Ishikawa (cell line): ENCODE data around the gene FOXO6.

ENCODE experiments used
- CEBPB ChIP-seq: IDR thresholded peaks from 2 replicates; pipeline ENCODE4 v1.6.1; 2012
- CREB1 ChIP-seq: IDR thresholded peaks from 2 replicates; pipeline ENCODE4 v1.6.1; 2012; ENCODE audit warnings: low read depth
- EGR1 ChIP-seq: IDR thresholded peaks from 2 replicates; pipeline ENCODE4 v1.6.1; 2012
- EP300 ChIP-seq: IDR thresholded peaks from 2 replicates; pipeline ENCODE4 v1.6.1; 2012; ENCODE audit warnings: borderline replicate concordance
- FOXM1 ChIP-seq: IDR thresholded peaks from 2 replicates; pipeline ENCODE4 v1.6.1; 2012; ENCODE audit warnings: low read depth, borderline replicate concordance
- NFIC ChIP-seq: IDR thresholded peaks from 2 replicates; pipeline ENCODE4 v1.6.1; 2012
- RAD21 ChIP-seq: IDR thresholded peaks from 2 replicates; pipeline ENCODE4 v1.6.1; 2012; ENCODE audit warnings: low read depth
- TAF1 ChIP-seq: IDR thresholded peaks from 2 replicates; pipeline ENCODE4 v1.6.1; 2012; ENCODE audit warnings: low read depth, mild to moderate bottlenecking
- TCF12 ChIP-seq: IDR thresholded peaks from 2 replicates; pipeline ENCODE4 v1.6.1; 2012; ENCODE audit warnings: low read depth
- TEAD4 ChIP-seq: IDR thresholded peaks from 2 replicates; pipeline ENCODE4 v1.6.1; 2012
- USF1 ChIP-seq: IDR thresholded peaks from 2 replicates; pipeline ENCODE4 v1.6.1; 2012
- YY1 ChIP-seq: IDR thresholded peaks from 2 replicates; pipeline ENCODE4 v1.6.1; 2012; ENCODE audit warnings: low read depth
- ZBTB7A ChIP-seq: IDR thresholded peaks from 2 replicates; pipeline ENCODE4 v1.6.1; 2012; ENCODE audit warnings: low read depth
- TF ChIP-seq, protein P1 (sequence below): IDR thresholded peaks from 2 replicates; pipeline ENCODE4 v1.6.1; 2012
- TF ChIP-seq, protein P2 (sequence below): IDR thresholded peaks from 2 replicates; pipeline ENCODE4 v1.6.1; 2012; ENCODE audit warnings: low read depth, mild to moderate bottlenecking

FOXO6 gene

DNA sequence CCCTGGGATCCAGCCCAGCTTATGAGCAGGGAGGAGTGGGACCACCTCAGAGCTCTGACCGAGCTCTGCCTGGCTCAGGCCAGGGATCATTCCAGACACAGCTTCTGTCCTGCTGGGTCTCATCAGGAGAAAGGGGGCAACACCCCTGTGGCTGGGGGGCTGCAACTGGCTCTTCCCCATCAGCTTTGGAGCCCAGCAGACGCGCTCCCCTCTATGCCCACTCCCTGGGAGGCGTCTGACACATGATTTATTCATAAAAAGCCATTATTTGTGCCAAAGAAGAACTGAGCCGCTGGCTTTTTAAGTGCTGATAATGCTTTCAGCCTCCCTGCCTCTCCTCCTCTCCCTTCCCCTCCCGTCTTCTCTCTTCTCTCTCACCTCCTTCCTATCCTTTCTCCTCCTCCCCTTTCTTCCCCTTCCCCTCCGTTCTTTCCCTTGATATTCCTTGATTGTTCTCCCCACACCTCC lies 25.0 kb downstream of the FOXO6 start:
- TF ChIP-seq, protein P1, sequence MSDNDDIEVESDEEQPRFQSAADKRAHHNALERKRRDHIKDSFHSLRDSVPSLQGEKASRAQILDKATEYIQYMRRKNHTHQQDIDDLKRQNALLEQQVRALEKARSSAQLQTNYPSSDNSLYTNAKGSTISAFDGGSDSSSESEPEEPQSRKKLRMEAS: no peak
- no peak for TF ChIP-seq USF1
- no peak for TF ChIP-seq RAD21
- TF ChIP-seq CREB1: no peak
- TF ChIP-seq YY1: no peak
- no peak for TF ChIP-seq CEBPB
- TF ChIP-seq EGR1: no peak
- TF ChIP-seq TAF1: no peak
- no peak for TF ChIP-seq TCF12

DNA sequence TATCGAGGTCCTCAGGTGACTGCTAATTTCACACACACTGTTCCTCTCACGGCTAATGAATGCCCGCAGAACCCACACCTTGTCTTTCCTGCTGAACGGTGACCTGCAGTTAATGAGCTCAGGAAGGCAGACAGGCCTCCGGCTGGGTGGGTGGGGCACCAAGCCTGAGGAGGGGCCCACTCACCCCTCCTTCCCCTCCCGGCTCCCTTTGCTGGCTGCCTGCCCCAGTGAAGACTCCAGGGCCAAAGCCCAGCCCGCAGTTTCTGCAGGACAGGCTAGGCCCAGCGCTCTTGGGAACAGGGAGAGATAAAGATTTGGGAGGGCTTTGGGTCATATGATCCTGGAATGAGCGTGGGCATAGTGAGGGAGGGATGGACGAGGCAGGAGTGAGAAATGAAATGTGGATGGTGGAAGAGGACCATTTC lies 26.4 kb downstream of the FOXO6 start:
- peak; percentile 63; the same call in 1 of the 2 replicates for TF ChIP-seq NFIC
- TF ChIP-seq, protein P1: no peak
- no peak for TF ChIP-seq EP300
- no peak for TF ChIP-seq CREB1
- peak; percentile 64 for TF ChIP-seq USF1
- no peak for TF ChIP-seq FOXM1

DNA sequence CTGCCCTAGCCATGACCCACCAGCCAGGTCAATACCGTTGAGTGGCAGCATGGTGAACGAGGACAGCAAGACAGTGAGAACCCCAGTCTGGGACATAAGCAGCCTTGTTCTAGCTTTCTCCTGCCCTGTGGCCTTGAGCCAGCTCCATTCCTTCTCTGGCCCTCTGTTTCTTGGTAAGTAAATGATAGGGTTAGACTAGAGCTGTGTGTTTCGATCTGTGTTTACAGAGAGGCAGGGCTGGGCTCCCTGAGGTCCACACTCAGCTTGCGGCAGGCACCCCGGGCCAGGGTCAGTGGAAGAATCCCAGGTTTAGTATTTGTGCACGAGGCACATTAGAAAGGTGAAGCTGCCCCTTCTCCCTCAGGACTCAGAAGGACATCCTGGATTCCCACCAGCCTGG lies 27.3 kb downstream of the FOXO6 start:
- TF ChIP-seq EP300 (no peak), EGR1 (no peak), ZBTB7A (no peak), NFIC (no peak), RAD21 (no peak), TEAD4 (no peak), USF1 (no peak), CEBPB (no peak), TAF1 (no peak), YY1 (no peak), CREB1 (no peak), FOXM1 (no peak), TCF12 (no peak)
- TF ChIP-seq, protein P1: no peak
- TF ChIP-seq, protein P2, sequence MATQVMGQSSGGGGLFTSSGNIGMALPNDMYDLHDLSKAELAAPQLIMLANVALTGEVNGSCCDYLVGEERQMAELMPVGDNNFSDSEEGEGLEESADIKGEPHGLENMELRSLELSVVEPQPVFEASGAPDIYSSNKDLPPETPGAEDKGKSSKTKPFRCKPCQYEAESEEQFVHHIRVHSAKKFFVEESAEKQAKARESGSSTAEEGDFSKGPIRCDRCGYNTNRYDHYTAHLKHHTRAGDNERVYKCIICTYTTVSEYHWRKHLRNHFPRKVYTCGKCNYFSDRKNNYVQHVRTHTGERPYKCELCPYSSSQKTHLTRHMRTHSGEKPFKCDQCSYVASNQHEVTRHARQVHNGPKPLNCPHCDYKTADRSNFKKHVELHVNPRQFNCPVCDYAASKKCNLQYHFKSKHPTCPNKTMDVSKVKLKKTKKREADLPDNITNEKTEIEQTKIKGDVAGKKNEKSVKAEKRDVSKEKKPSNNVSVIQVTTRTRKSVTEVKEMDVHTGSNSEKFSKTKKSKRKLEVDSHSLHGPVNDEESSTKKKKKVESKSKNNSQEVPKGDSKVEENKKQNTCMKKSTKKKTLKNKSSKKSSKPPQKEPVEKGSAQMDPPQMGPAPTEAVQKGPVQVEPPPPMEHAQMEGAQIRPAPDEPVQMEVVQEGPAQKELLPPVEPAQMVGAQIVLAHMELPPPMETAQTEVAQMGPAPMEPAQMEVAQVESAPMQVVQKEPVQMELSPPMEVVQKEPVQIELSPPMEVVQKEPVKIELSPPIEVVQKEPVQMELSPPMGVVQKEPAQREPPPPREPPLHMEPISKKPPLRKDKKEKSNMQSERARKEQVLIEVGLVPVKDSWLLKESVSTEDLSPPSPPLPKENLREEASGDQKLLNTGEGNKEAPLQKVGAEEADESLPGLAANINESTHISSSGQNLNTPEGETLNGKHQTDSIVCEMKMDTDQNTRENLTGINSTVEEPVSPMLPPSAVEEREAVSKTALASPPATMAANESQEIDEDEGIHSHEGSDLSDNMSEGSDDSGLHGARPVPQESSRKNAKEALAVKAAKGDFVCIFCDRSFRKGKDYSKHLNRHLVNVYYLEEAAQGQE: no peak

- TF ChIP-seq, protein P1: no peak
- TF ChIP-seq, protein P2: no peak
- TF ChIP-seq YY1 (no peak), ZBTB7A (no peak), TAF1 (no peak), FOXM1 (no peak), NFIC (no peak)
Observed at GRCh38 chr1:41389009-41389408, 27.8 kb downstream of the FOXO6 start.

DNA sequence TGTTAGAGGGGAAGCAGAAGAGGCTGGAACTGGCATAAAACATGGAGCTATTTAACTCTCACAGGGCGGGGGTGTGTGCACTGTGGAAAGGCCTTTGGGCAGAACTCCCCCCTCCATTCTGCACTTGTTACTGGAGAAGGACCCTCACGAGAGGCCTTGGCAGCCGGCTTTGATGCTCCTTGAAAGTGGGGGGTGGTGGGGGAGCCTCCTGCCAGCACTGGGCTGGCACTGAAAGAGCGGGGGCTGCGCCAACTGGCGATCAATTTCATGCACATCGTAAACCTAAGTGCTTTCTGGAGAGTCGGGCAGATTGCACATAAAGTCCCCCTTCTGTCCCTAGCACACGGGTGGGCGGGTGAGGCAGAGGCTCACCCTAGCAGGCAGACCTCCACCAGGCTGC lies 28.9 kb downstream of the FOXO6 start:
- TF ChIP-seq TCF12: no peak
- TF ChIP-seq FOXM1: no peak
- TF ChIP-seq ZBTB7A: no peak
- TF ChIP-seq USF1: no peak
- TF ChIP-seq NFIC: no peak
- TF ChIP-seq CREB1: no peak
- TF ChIP-seq YY1: no peak
- TF ChIP-seq EP300: no peak
- no peak for TF ChIP-seq EGR1
